HEK293 (cell line): ENCODE data around the gene PAX2.
A peak's percentile ranks its signal among the peaks of the same experiment; 100 is the strongest.

Source experiments
- CTCF ChIA-PET: fragments of 350-600 bp; formaldehyde crosslinking; extraction: SDS; loops from one replicate; lab custom pipeline; 2021; ENCODE audit warnings: antibody characterized with exemption; lab: Yijun Ruan, JAX
- POLR2A ChIA-PET: fragments of 300-600 bp; formaldehyde crosslinking; extraction: SDS; loops from one replicate; lab custom pipeline; 2020; ENCODE audit warnings: antibody characterized with exemption, inconsistent platforms; lab: Yijun Ruan, JAX
- H3K27ac ChIP-seq: fragments of 200-500 bp; sonication (Bioruptor generic); 2 replicates; pipeline ENCODE4 v1.5.1; 2014; ENCODE audit warnings: low read depth, low read length, control low read depth, inconsistent platforms; ENCODE audit errors: extremely low read depth
- H3K36me3 ChIP-seq, 2 experiments: fragments of 200-500 bp in 1 of 2; sonication (Bioruptor generic) in 1 of 2; 1 replicate in 1 of 2; 2 replicates in 1 of 2; pipeline ENCODE4 v1.5.1; 2014 to 2017; ENCODE audit warnings: inconsistent platforms in 2 of 2, low read length in 2 of 2; ENCODE audit not compliant: control insufficient read depth in 2 of 2, insufficient read depth in 1 of 2
- H3K4me1 ChIP-seq: fragments of 200-500 bp; sonication (Bioruptor generic); 2 replicates; pipeline ENCODE4 v1.5.1; 2014; ENCODE audit warnings: mild to moderate bottlenecking, low read length, inconsistent platforms; ENCODE audit not compliant: control insufficient read depth, insufficient read depth
- H3K4me3 ChIP-seq: 2 replicates; pipeline ENCODE4 v1.5.1; 2011; ENCODE audit warnings: low read depth, mild to moderate bottlenecking, control low read depth, low read length, moderate library complexity
- H3K9me3 ChIP-seq: fragments of 200-500 bp; sonication (Bioruptor generic); 2 replicates; pipeline ENCODE4 v1.5.1; 2014; ENCODE audit warnings: low read depth, low read length, inconsistent platforms; ENCODE audit not compliant: control insufficient read depth, insufficient read depth
- KLF8 ChIP-seq: fragments of 450-650 bp; formaldehyde crosslinking; IDR thresholded peaks from 2 replicates; pipeline ENCODE4 v1.5.1; 2016; ENCODE audit warnings: missing biosample characterization, missing genetic modification characterization
- KLF9 ChIP-seq: fragments of 450-650 bp; formaldehyde crosslinking; IDR thresholded peaks from 2 replicates; pipeline ENCODE4 v1.5.1; 2016; ENCODE audit warnings: missing biosample characterization, missing genetic modification characterization, low read depth
- PRDM10 ChIP-seq: fragments of 450-650 bp; formaldehyde crosslinking; IDR thresholded peaks from 2 replicates; pipeline ENCODE4 v1.5.1; 2016; ENCODE audit warnings: missing biosample characterization, missing genetic modification characterization
- SP2 ChIP-seq: fragments of 450-650 bp; formaldehyde crosslinking; IDR thresholded peaks from 2 replicates; pipeline ENCODE4 v1.5.1; 2016; ENCODE audit warnings: missing biosample characterization, missing genetic modification characterization
- ZBTB10 ChIP-seq: fragments of 450-650 bp; formaldehyde crosslinking; IDR thresholded peaks from 2 replicates; pipeline ENCODE4 v1.5.1; 2016; ENCODE audit warnings: missing biosample characterization, missing genetic modification characterization
- ZIC2 ChIP-seq: fragments of 450-650 bp; formaldehyde crosslinking; IDR thresholded peaks from 2 replicates; pipeline ENCODE4 v1.5.1; 2016; ENCODE audit warnings: missing biosample characterization, missing genetic modification characterization
- ZNF10 ChIP-seq: fragments of 450-650 bp; formaldehyde crosslinking; IDR thresholded peaks from 2 replicates; pipeline ENCODE4 v1.5.1; 2017; ENCODE audit warnings: missing biosample characterization, missing genetic modification characterization
- ZNF146 ChIP-seq: fragments of 450-650 bp; formaldehyde crosslinking; IDR thresholded peaks from 2 replicates; pipeline ENCODE4 v1.5.1; 2016; ENCODE audit warnings: missing biosample characterization, missing genetic modification characterization
- ZNF2 ChIP-seq: fragments of 450-650 bp; formaldehyde crosslinking; IDR thresholded peaks from 2 replicates; pipeline ENCODE4 v1.5.1; 2016; ENCODE audit warnings: missing biosample characterization, missing genetic modification characterization
- ZNF280C ChIP-seq: fragments of 450-650 bp; formaldehyde crosslinking; IDR thresholded peaks from 2 replicates; pipeline ENCODE4 v1.5.1; 2016; ENCODE audit warnings: missing biosample characterization, missing genetic modification characterization
- ZNF366 ChIP-seq: fragments of 450-650 bp; formaldehyde crosslinking; conservative IDR thresholded peaks from 2 replicates; pipeline ENCODE4 v1.5.1; 2016; ENCODE audit warnings: missing biosample characterization, missing genetic modification characterization
- ZNF488 ChIP-seq: fragments of 450-650 bp; formaldehyde crosslinking; IDR thresholded peaks from 2 replicates; pipeline ENCODE4 v1.5.1; 2016; ENCODE audit warnings: missing biosample characterization, missing genetic modification characterization
- ZNF548 ChIP-seq: fragments of 450-650 bp; formaldehyde crosslinking; IDR thresholded peaks from 2 replicates; pipeline ENCODE4 v1.5.1; 2016; ENCODE audit warnings: missing biosample characterization, missing genetic modification characterization
- ZNF549 ChIP-seq: fragments of 450-650 bp; IDR thresholded peaks from 2 replicates; pipeline ENCODE4 v1.5.1; 2018; ENCODE audit warnings: missing biosample characterization, missing genetic modification characterization, mild to moderate bottlenecking, inconsistent platforms, moderate library complexity
- ZNF596 ChIP-seq: fragments of 450-650 bp; IDR thresholded peaks from 2 replicates; pipeline ENCODE4 v1.5.0; 2018; ENCODE audit warnings: missing biosample characterization, mild to moderate bottlenecking, missing genetic modification characterization, moderate library complexity
- ZNF626 ChIP-seq: fragments of 450-650 bp; sonication (Bioruptor Pico); formaldehyde crosslinking; IDR thresholded peaks from 2 replicates; pipeline ENCODE4 v1.5.1; 2018; ENCODE audit warnings: missing biosample characterization, missing genetic modification characterization, inconsistent platforms
- ZNF664 ChIP-seq: fragments of 450-650 bp; formaldehyde crosslinking; IDR thresholded peaks from 2 replicates; pipeline ENCODE4 v1.5.1; 2016; ENCODE audit warnings: missing biosample characterization, missing genetic modification characterization
- TF ChIP-seq, protein P1 (sequence below): fragments of 450-650 bp; formaldehyde crosslinking; IDR thresholded peaks from 2 replicates; pipeline ENCODE4 v1.5.1; 2016; ENCODE audit warnings: missing biosample characterization, missing genetic modification characterization

Gene PAX2

DNA sequence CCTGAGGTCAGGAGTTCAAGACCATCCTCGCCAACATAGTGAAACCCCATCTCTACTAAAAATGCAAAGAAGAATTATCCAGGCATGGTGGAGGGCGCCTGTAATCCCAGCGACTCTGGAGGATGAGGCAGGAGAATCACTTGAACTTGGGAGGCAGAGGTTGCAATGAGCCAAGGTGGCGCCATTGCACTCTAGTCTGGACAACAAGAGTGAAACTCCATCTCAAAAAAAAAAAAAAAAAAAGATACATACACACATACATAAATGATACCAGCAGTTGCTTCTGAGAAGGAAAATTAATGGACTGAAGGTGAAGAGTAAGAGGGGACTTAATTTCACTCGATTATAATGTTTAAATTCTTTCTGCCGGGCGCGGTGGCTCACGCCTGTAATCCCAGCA is 40.2 kb upstream of the PAX2 start:
- no peaks in the 10 kb centered on the region for H3K4me1 ChIP-seq
- CTCF ChIA-PET = interaction anchor here (1.8 kb wide), 1 partner anchor 11 kb away, joined by 6 read pairs; no protein-coding TSS in a partner anchor
- POLR2A ChIA-PET = no interaction called here

GRCh38 chr10:100707261-100707848 is 38.0 kb upstream of the PAX2 start:
- H3K36me3 ChIP-seq = no peaks in the 10 kb centered on the region
- H3K27ac ChIP-seq = no peak overlapping the region
- ChIA-PET POLR2A (no interaction called here), CTCF (interaction anchor here (1.0 kb wide), 2 partner anchors 22 to 164 kb away, joined by 4 read pairs; no protein-coding TSS in a partner anchor)
- no peak overlapping the region for H3K4me3 ChIP-seq
- TF ChIP-seq PRDM10 (tag by site-specific recombination) (no peak), ZNF280C (tag by site-specific recombination) (no peak), ZNF2 (no peak), ZNF549 (tag by site-specific recombination) (no peak), ZNF366 (tag by site-specific recombination) (no peak), KLF8 (tag by site-specific recombination) (no peak), ZBTB10 (tag by site-specific recombination) (no peak), ZNF626 (no peak), ZIC2 (tag by site-specific recombination) (no peak), ZNF664 (tag by site-specific recombination) (no peak), ZNF488 (tag by site-specific recombination) (no peak)
- TF ChIP-seq, protein P1, sequence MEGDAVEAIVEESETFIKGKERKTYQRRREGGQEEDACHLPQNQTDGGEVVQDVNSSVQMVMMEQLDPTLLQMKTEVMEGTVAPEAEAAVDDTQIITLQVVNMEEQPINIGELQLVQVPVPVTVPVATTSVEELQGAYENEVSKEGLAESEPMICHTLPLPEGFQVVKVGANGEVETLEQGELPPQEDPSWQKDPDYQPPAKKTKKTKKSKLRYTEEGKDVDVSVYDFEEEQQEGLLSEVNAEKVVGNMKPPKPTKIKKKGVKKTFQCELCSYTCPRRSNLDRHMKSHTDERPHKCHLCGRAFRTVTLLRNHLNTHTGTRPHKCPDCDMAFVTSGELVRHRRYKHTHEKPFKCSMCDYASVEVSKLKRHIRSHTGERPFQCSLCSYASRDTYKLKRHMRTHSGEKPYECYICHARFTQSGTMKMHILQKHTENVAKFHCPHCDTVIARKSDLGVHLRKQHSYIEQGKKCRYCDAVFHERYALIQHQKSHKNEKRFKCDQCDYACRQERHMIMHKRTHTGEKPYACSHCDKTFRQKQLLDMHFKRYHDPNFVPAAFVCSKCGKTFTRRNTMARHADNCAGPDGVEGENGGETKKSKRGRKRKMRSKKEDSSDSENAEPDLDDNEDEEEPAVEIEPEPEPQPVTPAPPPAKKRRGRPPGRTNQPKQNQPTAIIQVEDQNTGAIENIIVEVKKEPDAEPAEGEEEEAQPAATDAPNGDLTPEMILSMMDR = no peak
- peaks cover 3% of the 10 kb centered on the region; the same call in 1 of the 2 replicates for H3K4me1 ChIP-seq
- H3K9me3 ChIP-seq = no peaks in the 10 kb centered on the region

More for the DNA sequence above, 40.2 kb upstream of the PAX2 start:
- Histone ChIP-seq H3K36me3 (no peaks in the 10 kb centered on the region), H3K4me3 (no peak overlapping the region), H3K9me3 (no peaks in the 10 kb centered on the region), H3K27ac (no peak overlapping the region)
- TF ChIP-seq KLF9 (tag by site-specific recombination) = no peak
- no peak for TF ChIP-seq ZNF10 (tag by site-specific recombination)
- no peak for TF ChIP-seq ZIC2 (tag by site-specific recombination)
- TF ChIP-seq, protein P1 = peak; percentile 44; the same call in 1 of the 2 replicates
- TF ChIP-seq ZNF146 (tag by site-specific recombination) = no peak
- TF ChIP-seq ZNF548 (tag by site-specific recombination) = no peak
- no peak for TF ChIP-seq ZNF596 (tag by site-specific recombination)
- TF ChIP-seq SP2 (tag by site-specific recombination) = no peak
